ENCODE measurements around the gene GRHL1.
"Not testable (repeated sequence)": the region's sequence is repeated elsewhere in the genome, so short reads cannot be mapped to it uniquely, and the experiment has no call there.

Gene GRHL1

DNA sequence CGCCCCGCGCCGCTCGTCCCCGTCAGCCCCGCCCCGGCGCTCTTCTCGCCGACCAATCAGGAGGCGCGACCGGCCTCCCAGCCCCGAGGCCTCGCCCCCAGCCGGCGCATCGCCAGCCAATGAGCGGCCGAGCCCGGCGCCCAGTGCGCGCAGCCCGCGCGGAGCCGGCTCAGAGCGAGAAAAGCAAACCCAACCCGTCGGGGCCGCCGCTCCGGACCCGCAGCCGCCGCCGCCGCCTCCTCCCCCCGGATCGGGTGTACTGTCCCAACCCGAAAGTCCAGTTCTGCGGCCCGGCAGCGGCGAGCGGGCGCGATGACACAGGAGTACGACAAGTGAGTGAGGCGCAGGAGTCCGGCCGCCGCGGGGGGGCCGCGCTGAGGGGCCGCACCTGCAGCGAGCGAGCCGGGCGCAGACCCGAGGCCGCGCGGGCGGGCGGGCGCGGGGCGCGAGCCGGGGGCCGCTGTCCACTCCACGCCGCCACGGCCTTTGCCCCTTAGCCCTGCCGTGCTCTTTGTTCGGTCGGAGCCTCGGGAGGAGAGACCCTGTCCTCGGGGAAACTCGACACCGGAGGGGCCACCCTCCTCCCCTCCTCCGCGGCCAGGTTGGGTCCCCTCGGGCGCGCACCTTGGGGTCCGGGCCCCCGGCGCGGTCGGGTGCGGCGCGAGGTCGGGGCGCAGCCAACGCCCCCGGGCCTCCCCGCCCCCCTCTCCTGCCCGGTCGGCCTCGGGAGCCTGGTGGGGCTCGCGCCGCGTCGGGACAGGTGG is at the start of gene GRHL1:
Gene GRHL1, plus strand, starts transcription at position 172 of the 764 bp plus-strand sequence. Its CDS starts 141 bp downstream, at position 313.
- DNase-seq = peak; percentile 89

- no peak for DNase-seq
These were observed 46.1 kb upstream of the GRHL1 start for GRCh38 chr2:9905413-9905812.

DNA sequence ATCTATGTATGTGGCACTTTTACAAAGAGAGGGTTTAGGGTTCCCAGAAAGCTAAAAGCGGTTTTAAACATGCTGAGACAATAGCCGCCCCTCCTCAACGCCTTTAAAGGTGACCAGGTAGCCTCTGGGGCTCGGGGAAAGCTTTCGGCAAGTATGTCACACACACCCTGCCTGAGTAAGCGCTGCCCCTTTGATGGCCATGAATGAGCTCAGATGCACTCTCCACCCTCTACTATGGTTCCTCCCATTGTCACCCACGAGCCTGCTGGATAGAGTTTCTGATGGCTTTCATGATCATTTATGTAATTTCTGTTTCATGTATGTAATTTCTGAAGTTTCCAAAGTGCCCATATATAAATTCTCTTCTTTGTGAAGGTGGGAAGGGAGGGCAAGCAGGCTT is 44.1 kb upstream of the GRHL1 start:
- DNase-seq = no peak

GRCh38 chr2:9908639-9909038 is 42.9 kb upstream of the GRHL1 start:
- DNase-seq = no peak

- no peak for DNase-seq
These were observed 42.4 kb upstream of the GRHL1 start for GRCh38 chr2:9909106-9909505.

GRCh38 chr2:9910699-9911098 is 40.8 kb upstream of the GRHL1 start:
- DNase-seq = no peak

DNA sequence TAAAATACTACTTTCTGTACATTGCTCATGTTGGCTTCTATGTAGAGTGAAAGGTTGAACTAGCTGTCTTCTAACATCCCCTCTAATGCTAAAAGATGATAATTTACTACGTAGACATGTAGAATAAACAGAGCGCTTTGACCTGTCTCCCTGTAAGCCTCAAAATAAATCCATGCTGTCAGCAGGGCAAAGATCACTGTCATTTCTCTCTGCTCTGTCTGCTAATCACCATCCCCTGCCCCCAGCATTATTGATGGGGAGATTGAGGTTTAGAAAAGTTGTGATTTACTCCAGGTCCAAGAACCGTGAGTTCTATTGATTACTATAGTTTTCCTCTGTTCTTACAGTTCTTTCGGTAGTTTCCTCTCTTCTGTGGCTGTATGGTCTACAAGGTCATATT is 39.0 kb upstream of the GRHL1 start:
- no peak for DNase-seq

DNA sequence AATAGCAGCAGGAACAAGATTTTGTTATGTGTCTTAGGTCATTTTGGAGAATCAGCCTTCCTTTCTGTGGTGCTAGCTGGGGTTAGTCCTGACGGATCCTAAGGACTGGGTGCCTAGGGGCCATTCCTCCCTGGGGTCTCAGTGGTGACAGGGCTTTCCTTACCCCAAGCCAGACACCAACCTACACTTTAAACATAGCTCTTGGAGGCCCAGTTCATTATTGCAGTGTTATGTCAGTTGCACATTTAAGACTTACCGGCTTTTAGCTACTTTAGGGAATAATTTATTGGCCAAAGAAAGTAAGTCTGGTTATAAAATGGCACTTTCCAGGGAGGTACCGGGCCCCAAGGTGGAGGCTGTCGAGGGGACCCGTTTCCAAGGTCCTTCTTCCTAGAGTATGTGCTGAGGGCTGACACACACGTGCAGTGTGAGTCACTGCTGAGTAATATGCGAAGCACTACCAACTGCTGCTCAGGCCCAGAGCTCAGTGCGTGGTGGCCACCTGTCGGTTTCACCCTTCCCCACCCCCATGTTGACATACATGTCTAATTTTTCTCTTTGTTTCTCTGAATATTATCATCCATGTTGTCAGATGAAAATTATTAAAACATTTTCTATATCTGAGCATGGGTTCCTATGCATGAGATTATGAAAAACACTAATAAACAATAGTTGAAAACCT is 37.0 kb upstream of the GRHL1 start:
- DNase-seq = peak; percentile 43

DNA sequence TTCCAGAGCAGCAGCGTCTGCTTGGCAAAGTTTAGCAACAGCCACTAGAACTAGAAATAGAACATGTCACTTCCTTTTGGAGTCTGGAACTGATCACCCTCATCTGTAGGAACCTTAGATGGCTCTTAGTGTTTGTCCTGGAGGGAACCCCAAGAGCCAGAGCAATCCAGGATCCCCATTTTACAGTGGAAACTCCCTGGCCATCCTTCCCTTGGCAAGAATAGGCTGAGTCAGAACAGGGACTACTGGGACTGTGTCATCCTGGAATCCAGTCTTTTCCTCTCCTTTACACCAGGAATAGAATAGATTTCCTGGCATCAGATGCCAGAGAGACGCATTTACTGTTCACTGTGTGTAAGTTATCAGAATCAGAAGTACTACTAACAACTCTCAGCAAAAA is 33.2 kb upstream of the GRHL1 start:
- no peak for DNase-seq

DNA sequence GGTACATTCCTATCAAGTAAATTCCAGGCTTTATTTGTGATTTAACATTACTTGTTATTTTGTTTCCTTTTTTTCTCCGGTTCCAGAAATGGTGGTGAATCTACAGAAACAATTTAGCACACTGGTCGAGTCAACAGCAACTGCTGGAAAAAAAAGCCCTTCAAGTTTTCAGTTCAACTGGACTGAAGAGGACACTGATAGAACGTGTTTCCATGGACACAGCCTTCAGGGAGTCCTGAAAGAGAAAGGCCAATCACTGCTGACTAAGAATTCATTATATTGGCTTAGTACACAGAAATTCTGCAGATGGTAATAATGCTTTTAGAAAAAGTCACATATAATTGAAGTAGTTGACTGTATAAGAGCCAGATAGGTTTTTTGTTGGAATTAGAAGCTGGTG is 32.0 kb upstream of the GRHL1 start:
- DNase-seq = no peak

GRCh38 chr2:9927020-9927419 is 24.5 kb upstream of the GRHL1 start:
- DNase-seq = not testable (repeated sequence)

DNA sequence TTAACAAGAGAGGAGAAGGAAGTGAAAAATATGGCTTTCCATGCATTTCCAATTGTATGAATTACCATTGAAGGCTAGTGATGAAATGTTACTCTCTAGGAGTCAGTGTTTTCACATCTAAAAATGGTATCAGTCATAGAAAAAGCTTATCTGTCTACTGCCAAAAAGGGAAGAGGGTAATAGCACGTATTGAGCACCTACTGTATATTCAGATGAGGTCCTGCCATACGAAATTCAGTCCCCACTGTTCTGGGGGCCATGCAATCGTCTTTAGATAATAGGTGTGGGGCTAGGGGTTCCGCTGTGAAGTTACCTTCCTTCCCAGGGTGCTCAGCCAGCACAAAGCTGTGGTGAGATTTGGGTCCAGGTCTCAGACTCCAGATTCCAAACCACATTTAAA is 14.2 kb upstream of the GRHL1 start:
- DNase-seq = no peak

GRCh38 chr2:9937968-9938367 is 13.5 kb upstream of the GRHL1 start:
- DNase-seq = no peak

DNA sequence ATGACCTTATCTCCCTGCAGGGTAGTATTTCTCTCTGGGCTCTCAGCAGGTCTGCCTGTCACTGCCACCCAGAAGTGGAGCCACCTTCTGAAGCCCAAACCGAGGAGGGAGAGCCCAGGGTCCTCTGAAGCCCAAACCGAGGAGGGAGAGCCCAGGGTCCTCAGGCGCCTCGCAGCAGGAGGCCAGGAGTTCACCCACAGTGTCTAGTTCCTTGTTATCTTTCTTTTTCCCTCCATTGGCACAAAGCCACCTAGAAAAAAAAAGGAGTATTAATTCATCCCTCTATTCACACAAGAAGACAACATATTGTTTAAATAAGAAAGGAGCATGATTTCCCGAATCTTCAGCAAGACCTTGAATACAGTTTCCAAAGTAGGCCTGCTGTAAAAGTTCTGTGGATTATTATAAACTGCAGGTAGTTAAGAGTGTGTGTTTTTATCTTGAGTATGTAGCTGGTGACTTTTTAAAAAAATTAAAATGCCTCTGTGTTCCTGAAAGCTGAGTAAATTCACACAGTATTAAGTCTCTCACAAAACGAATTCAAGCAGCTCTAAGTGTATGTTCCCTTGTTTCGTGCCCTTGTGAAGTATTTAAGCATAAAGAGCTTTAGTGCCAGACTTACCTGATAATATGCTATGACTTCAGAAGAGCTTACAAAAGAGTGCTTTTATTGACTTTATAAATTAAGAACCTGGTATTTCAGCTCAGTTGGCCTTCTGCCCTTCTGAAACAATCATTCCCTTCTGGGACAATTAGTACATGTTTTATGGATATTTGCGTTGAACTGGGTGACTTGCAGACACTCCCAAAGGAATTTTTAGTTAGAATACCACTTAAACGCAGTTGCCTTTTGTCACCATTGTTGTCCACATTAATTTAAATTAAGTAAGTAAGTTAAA is 11.7 kb upstream of the GRHL1 start:
- DNase-seq = no peak

- DNase-seq = no peak
These were observed 10.1 kb upstream of the GRHL1 start for GRCh38 chr2:9941196-9941995.

DNA sequence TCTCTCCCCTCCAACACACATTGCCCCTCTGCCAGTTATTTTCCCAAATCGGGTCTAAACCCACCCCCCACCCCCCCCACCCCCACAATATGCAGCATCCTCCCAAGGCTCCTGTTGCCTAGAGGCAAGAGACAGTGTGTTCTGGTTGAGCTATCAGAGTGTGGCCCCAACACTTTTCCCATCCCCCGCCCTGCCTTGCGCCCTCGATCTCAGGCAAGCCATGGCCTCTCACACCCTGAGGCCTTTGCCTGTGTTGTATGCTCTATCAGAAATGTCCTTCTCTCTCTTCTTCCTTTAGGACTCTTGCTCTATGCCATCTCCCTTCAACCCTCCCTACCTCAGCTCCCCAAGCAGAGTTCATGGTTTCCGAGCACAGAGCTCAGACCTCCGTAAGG is 9.5 kb upstream of the GRHL1 start:
- no peak for DNase-seq

- DNase-seq = no peak
These were observed 7.1 kb upstream of the GRHL1 start for GRCh38 chr2:9944330-9944758.

GRCh38 chr2:9945596-9945995 is 5.9 kb upstream of the GRHL1 start:
- DNase-seq = no peak

DNA sequence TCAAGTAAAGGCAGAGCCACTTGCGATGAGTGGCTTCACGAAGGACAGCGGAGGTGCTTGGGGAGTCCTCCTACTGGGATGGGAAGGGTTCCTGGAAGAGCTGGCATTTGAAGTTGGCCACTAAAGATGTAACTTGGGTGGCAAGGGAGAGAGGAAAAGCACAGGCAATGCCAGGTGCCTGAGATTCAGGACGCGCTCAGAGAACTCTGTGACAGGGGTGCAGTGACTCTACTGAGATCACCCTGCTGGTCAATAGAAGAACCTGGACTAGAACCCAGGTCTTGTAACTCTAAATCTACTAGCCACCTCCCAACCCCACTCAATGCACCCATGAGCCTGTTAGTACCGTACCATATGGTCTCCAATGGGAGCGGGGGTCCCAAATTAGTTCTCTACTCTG is 5.4 kb upstream of the GRHL1 start:
- DNase-seq = no peak

GRCh38 chr2:9946818-9947217 is 4.7 kb upstream of the GRHL1 start:
- DNase-seq = no peak

DNA sequence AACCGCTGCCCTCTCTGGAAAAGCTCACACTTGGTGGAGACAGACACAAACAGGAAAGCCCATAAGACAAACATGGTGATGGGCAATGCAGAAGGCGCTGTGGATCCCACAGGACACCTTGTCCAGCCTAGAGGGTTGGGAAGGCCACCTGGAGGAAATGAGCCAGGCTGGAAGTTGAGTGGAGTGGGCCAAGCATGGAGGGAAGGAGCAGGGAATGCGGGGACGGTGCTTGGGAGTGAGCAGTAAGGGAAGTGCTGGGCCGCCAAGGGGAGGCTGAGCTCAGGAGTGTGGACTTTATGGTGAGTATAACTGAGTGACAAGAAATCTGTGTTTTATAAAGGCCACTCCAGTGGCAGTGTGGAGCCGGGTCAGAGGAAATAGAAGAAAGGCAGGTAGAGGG is 2.8 kb upstream of the GRHL1 start:
- DNase-seq = no peak

DNA sequence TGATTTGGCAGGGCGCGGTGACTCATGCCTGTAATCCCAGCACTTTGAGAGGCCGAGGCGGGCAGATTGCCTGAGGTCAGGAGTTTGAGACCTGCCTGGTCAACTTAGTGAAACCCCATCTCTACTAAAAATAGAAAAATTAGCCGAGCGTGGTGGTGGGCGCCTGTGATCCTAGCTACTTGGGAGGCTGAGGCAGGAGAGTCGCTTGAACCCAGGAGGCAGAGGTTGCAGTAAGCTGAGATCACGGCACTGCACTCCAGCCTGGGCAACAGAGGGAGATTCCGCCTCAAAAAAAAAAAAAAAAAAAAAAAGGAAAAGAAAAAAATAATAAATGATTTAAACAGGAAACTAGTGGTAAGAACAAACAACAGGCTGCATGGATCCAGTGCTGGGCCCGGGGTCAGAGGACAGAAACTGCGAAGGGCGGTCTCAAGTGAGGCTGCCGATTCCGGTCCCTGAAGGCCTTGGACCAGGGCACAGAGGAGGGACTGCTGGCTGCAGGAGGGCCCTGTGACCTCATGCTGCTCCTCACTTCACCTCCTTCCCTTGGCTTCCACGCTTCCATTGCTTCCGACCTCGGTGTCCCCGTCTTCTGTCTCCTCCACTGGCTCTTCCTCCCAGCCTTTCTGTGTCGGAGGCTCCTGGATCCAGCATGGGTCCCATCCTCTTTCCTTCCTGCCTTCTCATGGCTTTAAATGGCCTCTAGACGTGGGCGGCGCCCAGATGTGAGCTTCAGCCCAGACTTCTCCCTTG is 2.1 kb upstream of the GRHL1 start:
- DNase-seq = no peak

All from stimulated activated CD4-positive, alpha-beta T cell treated with anti-CD3 and anti-CD28 coated beads, Interleukin-12 subunit alpha, Interleukin-12 subunit beta, amount 100 ng/mL, for 4 hours (primary cell).